T-cell (primary cell): ENCODE measurements around the gene KDM4B. TPM values are rescaled to one million over a fixed set of nuclear protein-coding genes. Genes with fewer than 3 reads are reported as not detected.

Experiments
- ATAC-seq, 4 experiments: fragments of 200-7000 bp in 3 of 4; fragments of 150-1000 bp in 1 of 4; cut with Tn5 transposase; replicated peaks in 1 of 4; 1 replicate in 3 of 4; 2 replicates in 1 of 4; pipeline ENCODE4 v1.10.0; 2021; ENCODE audit warnings: moderate library complexity in 3 of 4, mild to moderate bottlenecking in 2 of 4, moderate number of reproducible peaks in 1 of 4
- CTCF ChIA-PET, 2 donors: fragments of 300-600 bp; sonication (Branson Sonifier 250); formaldehyde crosslinking; loops; one replicate each; lab custom pipeline; 2022; ENCODE audit warnings: antibody characterized with exemption in 2 of 2; lab: Charles Lee
- POLR2A ChIA-PET, 2 donors: fragments of 300-600 bp; sonication (Branson Sonifier 250); formaldehyde crosslinking; loops; one replicate each; lab custom pipeline; 2022; ENCODE audit warnings: antibody characterized with exemption in 2 of 2; lab: Charles Lee
- DNase-seq, 35 experiments: peaks; one replicate each; pipeline versions ENCODE4 v3.0.0 to v3.0.0-alpha.2; 2013 to 2023
- H3K27ac ChIP-seq: one replicate; pipeline ENCODE4 v1.5.1; 2013; ENCODE audit warnings: low read length
- H3K27me3 ChIP-seq, 2 experiments: replicated peaks in 1 of 2; 1 replicate in 1 of 2; 2 replicates in 1 of 2; pipeline versions ENCODE4 v1.6.1 to v1.7.0; 2013; ENCODE audit warnings: low read length in 1 of 2, mixed read lengths in 1 of 2; ENCODE audit not compliant: control insufficient read depth in 2 of 2, insufficient read depth in 2 of 2; ENCODE audit errors: extremely low read depth in 1 of 2
- H3K36me3 ChIP-seq, 2 donors: 1 replicate in 1 of 2; 2 replicates in 1 of 2; pipeline versions ENCODE4 v1.6.1 to v1.7.0; 2013; ENCODE audit warnings: low read length in 1 of 2; ENCODE audit not compliant: control insufficient read depth in 2 of 2, insufficient read depth in 1 of 2; ENCODE audit errors: extremely low read depth in 1 of 2
- H3K4me1 ChIP-seq, 2 experiments: 1 replicate in 1 of 2; 2 replicates in 1 of 2; pipeline versions ENCODE4 v1.6.1 to v1.7.0; 2013; ENCODE audit warnings: low read length in 2 of 2, mixed read lengths in 1 of 2; ENCODE audit not compliant: insufficient read depth in 2 of 2, control insufficient read depth in 1 of 2; ENCODE audit errors: extremely low read depth in 1 of 2
- H3K4me3 ChIP-seq, 2 donors: 1 replicate in 1 of 2; 2 replicates in 1 of 2; pipeline versions ENCODE4 v1.5.1 to v1.7.0; 2013; ENCODE audit warnings: mild to moderate bottlenecking in 2 of 2, low read length in 1 of 2, moderate library complexity in 1 of 2; ENCODE audit not compliant: control insufficient read depth in 1 of 2; ENCODE audit errors: extremely low read depth in 1 of 2
- H3K9me3 ChIP-seq: 2 replicates; pipeline ENCODE4 v1.7.0; 2013
- H3K27ac Mint-ChIP-seq, 2 donors: one replicate each; pipeline ENCODE4 v1.8.0; 2020 to 2021; ENCODE audit warnings: mild to moderate bottlenecking in 2 of 2, mixed read lengths in 2 of 2
- H3K27me3 Mint-ChIP-seq, 2 donors: one replicate each; pipeline ENCODE4 v1.8.0; 2021 to 2022; ENCODE audit warnings: mixed read lengths in 2 of 2
- H3K36me3 Mint-ChIP-seq: one replicate; pipeline ENCODE4 v1.8.0; 2021; ENCODE audit warnings: mixed read lengths
- H3K4me1 Mint-ChIP-seq, 3 donors: one replicate each; pipeline ENCODE4 v1.8.0; 2020 to 2022; ENCODE audit warnings: mixed read lengths in 3 of 3, mild to moderate bottlenecking in 1 of 3
- H3K4me3 Mint-ChIP-seq, 3 donors: one replicate each; pipeline ENCODE4 v1.8.0; 2020 to 2022; ENCODE audit warnings: mild to moderate bottlenecking in 3 of 3, mixed read lengths in 3 of 3, moderate library complexity in 3 of 3
- H3K9me3 Mint-ChIP-seq, 3 donors: one replicate each; pipeline ENCODE4 v1.8.0; 2020 to 2022; ENCODE audit warnings: mixed read lengths in 3 of 3
- WGBS: methylation state at CpG from one replicate; pipeline ENCODE4 v1.1.5; 2013; ENCODE audit warnings: missing lambda C conversion rate; ENCODE audit not compliant: insufficient coverage; 5-methylcytosine and 5-hydroxymethylcytosine counted together
- total RNA-seq, 35 experiments: library from RNA in 6 of 35; stranded (reverse) in 6 of 35; fragments of 120-200 nt in 1 of 35; gene quantifications; one replicate each; pipeline versions ENCODE4 v1.2.1 to v1.2.4 and lab custom pipeline; 2013 to 2026

Gene KDM4B
- total RNA-seq, 5 donors from 2014 or later (not counting 1 experiment from before 2014, with no cell fraction given) = 44.6 to 59.2 (median 47.8) TPM

GRCh38 chr19:5131031-5131505 lies 162.2 kb downstream of the KDM4B start:
- peaks cover 13 to 58% of the 10 kb centered on the region in 2 experiments for H3K4me1 ChIP-seq
- POLR2A ChIA-PET = no interaction called here
- peaks cover 13% of the 10 kb centered on the region for H3K36me3 Mint-ChIP-seq
- peak overlapping the region; percentile 49 to 86 (median 66) for H3K4me3 Mint-ChIP-seq
- H3K9me3 Mint-ChIP-seq = no peaks in the 10 kb centered on the region
- ATAC-seq (peak in 1 of 4 experiments; percentile 24), DNase-seq (peak in 5 of 35 experiments; percentile 13 to 42 (median 26))
- peak overlapping the region; percentile 96 for H3K27ac ChIP-seq
- no peaks in the 10 kb centered on the region for H3K9me3 ChIP-seq
- H3K27me3 Mint-ChIP-seq = no peaks in the 10 kb centered on the region
- WGBS = 40% methylated on average over 16 of the region's 21 CpGs
- peaks cover 28 to 46% (median 28%) of the 10 kb centered on the region in 3 donors for H3K4me1 Mint-ChIP-seq
- H3K4me3 ChIP-seq = peak overlapping the region; percentile 22 to 45
- peaks cover 0 to 1% of the 10 kb centered on the region in 2 experiments for H3K27me3 ChIP-seq
- CTCF ChIA-PET = no interaction called here
- peak overlapping the region; percentile 78 to 97 for H3K27ac Mint-ChIP-seq
- peaks cover 0 to 10% of the 10 kb centered on the region in 2 donors for H3K36me3 ChIP-seq

- peaks cover 0 to 11% of the 10 kb centered on the region in 2 donors for H3K36me3 ChIP-seq
- peaks cover 15% of the 10 kb centered on the region for H3K36me3 Mint-ChIP-seq
- peak overlapping the region; percentile 12 to 25 for H3K4me3 ChIP-seq
- H3K4me3 Mint-ChIP-seq = peak overlapping the region; percentile 70 to 86 (median 74)
- H3K27me3 ChIP-seq = peaks cover 0 to 3% of the 10 kb centered on the region in 2 experiments
- DNase-seq = peak in 25 of 35 experiments; percentile 17 to 64 (median 43)
- no peaks in the 10 kb centered on the region for H3K27me3 Mint-ChIP-seq
- peak in 2 of 4 experiments; percentile 23 to 38 for ATAC-seq
- H3K9me3 ChIP-seq = no peaks in the 10 kb centered on the region
- ChIA-PET CTCF (no interaction called here), POLR2A (no interaction called here)
- 37% methylated on average over 15 of the region's 25 CpGs for WGBS
- peaks cover 28 to 46% (median 28%) of the 10 kb centered on the region in 3 donors for H3K4me1 Mint-ChIP-seq
- H3K4me1 ChIP-seq = peaks cover 13 to 52% of the 10 kb centered on the region in 2 experiments
- H3K27ac Mint-ChIP-seq = peak overlapping the region; percentile 36 to 97
- no peaks in the 10 kb centered on the region for H3K9me3 Mint-ChIP-seq
- peak overlapping the region; percentile 96 for H3K27ac ChIP-seq
Observed at GRCh38 chr19:5131506-5132205, 162.7 kb downstream of the KDM4B start.

DNA sequence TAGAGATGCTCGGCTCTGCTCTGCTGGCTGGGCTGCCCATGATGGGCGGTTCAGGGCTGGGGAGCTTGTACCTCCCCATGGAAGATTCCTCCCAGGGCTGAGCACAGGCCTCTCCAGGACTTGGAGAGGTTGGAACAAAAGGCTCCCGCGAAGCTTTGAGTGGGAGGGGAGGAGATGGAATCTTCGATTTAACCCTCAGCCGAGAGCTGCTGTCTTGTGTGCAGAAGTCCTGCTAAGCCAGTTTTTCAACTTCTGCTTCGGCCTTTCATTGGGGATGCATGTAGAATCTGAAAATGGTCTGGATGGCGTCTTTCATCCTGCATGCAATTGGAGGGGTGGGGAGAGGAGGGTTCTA lies 163.3 kb downstream of the KDM4B start:
- peak overlapping the region; percentile 12 to 25 for H3K4me3 ChIP-seq
- Mint-ChIP-seq H3K9me3 (no peaks in the 10 kb centered on the region), H3K4me3 (peak overlapping the region; percentile 45 to 86 (median 70)), H3K27me3 (no peaks in the 10 kb centered on the region), H3K36me3 (peaks cover 20% of the 10 kb centered on the region), H3K4me1 (peaks cover 28 to 51% (median 32%) of the 10 kb centered on the region in 3 donors), H3K27ac (peak overlapping the region in 1 of 2 donors; percentile 75)
- peaks cover 0 to 17% of the 10 kb centered on the region in 2 donors for H3K36me3 ChIP-seq
- H3K27ac ChIP-seq = peak overlapping the region; percentile 66
- H3K4me1 ChIP-seq = peaks cover 13 to 53% of the 10 kb centered on the region in 2 experiments
- ATAC-seq = no peak
- CTCF ChIA-PET = no interaction called here
- no peaks in the 10 kb centered on the region for H3K9me3 ChIP-seq
- DNase-seq = no peak
- WGBS = 41% methylated on average over 7 of the region's 8 CpGs
- POLR2A ChIA-PET = no interaction called here
- H3K27me3 ChIP-seq = peaks cover 0 to 3% of the 10 kb centered on the region in 2 experiments

- Histone ChIP-seq H3K27ac (no peak overlapping the region), H3K36me3 (peaks cover 0 to 24% of the 10 kb centered on the region in 2 donors), H3K4me3 (peak overlapping the region in 1 of 2 donors; percentile 25), H3K4me1 (peaks cover 13 to 60% of the 10 kb centered on the region in 2 experiments), H3K9me3 (no peaks in the 10 kb centered on the region), H3K27me3 (peaks cover 0 to 5% of the 10 kb centered on the region in 2 experiments)
- Mint-ChIP-seq H3K4me3 (peak overlapping the region in 2 of 3 donors; percentile 70 to 86), H3K27me3 (no peaks in the 10 kb centered on the region), H3K9me3 (no peaks in the 10 kb centered on the region), H3K27ac (peak overlapping the region in 1 of 2 donors; percentile 75), H3K36me3 (peaks cover 24% of the 10 kb centered on the region), H3K4me1 (peaks cover 34 to 55% (median 34%) of the 10 kb centered on the region in 3 donors)
- DNase-seq (no peak), ATAC-seq (no peak)
- POLR2A ChIA-PET = no interaction called here
- WGBS = 93% methylated on average over 21 of the region's 27 CpGs
- CTCF ChIA-PET = no interaction called here
Observed at GRCh38 chr19:5132698-5133651, 164.1 kb downstream of the KDM4B start.

GRCh38 chr19:5133986-5134595 lies 165.2 kb downstream of the KDM4B start:
- no peak for DNase-seq
- H3K9me3 Mint-ChIP-seq = no peaks in the 10 kb centered on the region
- peaks cover 45 to 66% (median 45%) of the 10 kb centered on the region in 3 donors for H3K4me1 Mint-ChIP-seq
- ChIA-PET CTCF (interaction anchor here in 1 of 2 donors (0.5 kb wide), 1 partner anchor 46 kb away, joined by 5 read pairs; no protein-coding TSS in a partner anchor), POLR2A (no interaction called here)
- H3K27ac Mint-ChIP-seq = no peak overlapping the region
- H3K4me3 ChIP-seq = no peak overlapping the region
- H3K36me3 ChIP-seq = peaks cover 0 to 31% of the 10 kb centered on the region in 2 donors
- H3K27me3 ChIP-seq = peaks cover 0 to 5% of the 10 kb centered on the region in 2 experiments
- H3K27ac ChIP-seq = no peak overlapping the region
- no peaks in the 10 kb centered on the region for H3K27me3 Mint-ChIP-seq
- no peaks in the 10 kb centered on the region for H3K9me3 ChIP-seq
- peaks cover 19 to 64% of the 10 kb centered on the region in 2 experiments for H3K4me1 ChIP-seq
- peaks cover 36% of the 10 kb centered on the region for H3K36me3 Mint-ChIP-seq
- ATAC-seq = no peak
- WGBS = 97% methylated on average over 26 of the region's 30 CpGs
- H3K4me3 Mint-ChIP-seq = no peak overlapping the region
